ENCODE measurements around the gene TRAK1.

TRAK1 gene

GRCh38 chr3:42216302-42216701 is 125.1 kb downstream of the TRAK1 start:
- no peak for DNase-seq

- DNase-seq, result no peak
Observed at GRCh38 chr3:42216931-42217333, 125.8 kb downstream of the TRAK1 start.

GRCh38 chr3:42220436-42221121 is 129.4 kb downstream of the TRAK1 start:
- no peak for DNase-seq

DNA sequence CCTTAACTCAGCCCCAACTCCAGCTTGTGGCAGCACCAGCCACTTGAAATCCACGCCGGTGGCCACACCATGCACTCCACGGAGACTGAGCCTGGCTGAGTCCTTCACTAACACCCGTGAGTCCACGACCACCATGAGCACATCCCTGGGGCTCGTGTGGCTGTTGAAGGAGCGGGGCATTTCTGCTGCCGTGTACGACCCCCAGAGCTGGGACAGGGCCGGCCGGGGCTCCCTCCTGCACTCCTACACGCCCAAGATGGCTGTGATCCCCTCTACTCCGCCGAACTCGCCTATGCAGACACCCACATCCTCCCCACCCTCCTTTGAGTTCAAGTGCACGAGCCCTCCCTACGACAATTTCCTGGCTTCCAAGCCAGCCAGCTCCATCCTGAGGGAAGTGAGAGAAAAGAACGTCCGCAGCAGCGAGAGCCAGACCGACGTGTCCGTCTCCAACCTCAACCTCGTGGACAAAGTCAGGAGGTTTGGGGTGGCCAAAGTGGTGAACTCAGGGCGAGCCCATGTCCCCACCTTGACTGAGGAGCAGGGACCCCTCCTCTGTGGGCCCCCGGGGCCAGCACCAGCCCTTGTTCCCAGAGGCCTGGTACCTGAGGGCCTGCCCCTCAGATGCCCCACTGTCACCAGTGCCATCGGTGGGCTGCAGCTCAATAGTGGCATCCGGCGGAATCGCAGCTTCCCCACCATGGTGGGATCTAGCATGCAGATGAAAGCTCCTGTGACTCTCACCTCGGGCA is 132.0 kb downstream of the TRAK1 start:
- no peak for DNase-seq

DNA sequence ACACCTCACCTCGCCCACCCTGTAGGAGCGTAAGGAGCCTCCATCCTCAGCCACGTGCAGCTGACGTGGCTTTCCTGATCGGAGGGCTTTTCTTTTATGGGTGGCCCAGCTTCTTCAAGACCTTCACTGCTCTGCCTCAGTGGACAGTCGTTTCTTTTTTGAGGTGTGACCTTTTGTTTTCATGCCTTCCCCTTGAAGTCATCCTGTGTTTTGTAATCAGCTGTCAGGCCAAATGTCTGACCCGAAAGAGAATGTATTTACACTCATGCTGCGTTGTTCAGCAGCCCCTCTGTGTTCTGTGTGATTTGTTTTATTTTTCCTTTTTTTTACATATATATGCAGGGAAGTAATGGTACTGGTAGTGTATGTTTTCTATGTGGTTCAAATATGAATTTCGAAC is 133.0 kb downstream of the TRAK1 start:
- DNase-seq, result no peak

DNA sequence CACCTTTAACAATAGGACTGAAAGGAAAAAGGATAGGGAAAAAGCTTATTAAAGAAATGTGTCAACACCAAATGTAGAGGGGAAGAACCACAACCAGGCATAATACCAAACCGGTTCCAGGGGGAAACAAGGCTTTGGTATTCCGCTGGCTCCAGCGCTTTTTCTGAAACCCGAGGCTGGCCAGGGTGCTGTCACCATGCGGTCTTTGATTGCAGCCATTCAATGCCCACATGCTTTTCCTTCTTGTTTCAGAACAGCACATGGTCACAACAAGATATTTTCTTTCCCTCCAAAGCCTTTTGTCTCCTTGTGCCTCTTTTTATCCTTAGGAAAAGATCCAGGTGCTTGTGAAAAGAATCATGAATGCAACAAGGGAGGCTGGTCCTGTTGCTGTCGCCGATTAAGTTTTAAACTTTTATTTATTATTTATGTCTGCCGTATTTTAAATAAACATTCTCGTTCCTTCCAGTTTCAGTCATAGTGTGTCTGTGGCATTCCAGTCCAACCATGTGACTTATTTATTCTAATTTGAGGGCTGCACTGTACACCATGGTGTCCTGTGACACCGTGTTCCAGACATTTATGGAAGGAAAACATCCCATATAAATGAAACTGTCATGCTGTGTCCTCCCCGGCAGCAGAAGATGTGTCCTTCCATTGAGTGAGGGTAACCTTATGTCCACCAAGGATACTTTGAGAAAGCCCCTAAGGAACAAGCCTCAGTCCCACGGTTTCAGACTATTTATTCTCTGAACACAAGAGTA is 133.7 kb downstream of the TRAK1 start:
- no peak for DNase-seq

DNA sequence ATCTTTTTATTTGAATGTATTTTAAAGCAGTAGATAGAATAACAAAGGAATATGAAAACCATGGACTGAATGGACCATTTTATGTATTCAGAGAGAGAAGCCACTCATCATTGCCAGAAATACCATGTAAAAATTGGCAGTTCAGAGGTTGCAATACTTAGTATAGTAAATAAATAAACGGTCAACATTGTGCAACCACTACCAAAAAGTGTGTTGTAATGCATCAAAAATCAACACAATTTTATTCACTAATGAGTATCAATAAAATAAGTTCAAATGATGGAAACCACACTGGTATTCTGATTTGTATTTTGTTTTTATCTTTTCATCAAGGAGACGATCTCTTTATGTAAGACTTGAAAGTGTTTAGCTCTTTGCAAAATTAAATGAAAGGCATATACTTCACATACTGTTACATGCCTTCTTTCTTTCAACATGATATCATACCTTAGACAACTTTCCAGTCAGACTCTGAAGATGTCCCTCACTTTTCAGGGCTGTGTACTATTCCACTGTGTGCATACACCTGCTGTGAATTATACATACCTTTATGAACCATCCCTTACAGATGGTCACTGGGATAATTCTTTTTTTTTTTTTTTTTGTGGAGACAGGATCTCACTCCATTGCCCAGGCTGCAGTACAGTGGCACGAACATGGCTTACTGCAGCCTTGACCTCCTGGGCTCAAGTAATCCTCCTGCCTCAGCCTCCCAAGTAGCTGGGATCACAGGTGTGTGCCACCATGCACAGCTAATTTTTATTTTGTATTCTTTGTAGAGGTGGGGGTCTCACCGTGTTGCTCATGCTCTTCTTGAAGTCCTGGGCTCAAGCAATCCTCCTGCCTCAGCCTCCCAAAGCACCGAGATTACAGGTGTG is 134.6 kb downstream of the TRAK1 start:
- no peak for DNase-seq

- no peak for DNase-seq
Observed at GRCh38 chr3:42226470-42227425, 135.6 kb downstream of the TRAK1 start.

DNA sequence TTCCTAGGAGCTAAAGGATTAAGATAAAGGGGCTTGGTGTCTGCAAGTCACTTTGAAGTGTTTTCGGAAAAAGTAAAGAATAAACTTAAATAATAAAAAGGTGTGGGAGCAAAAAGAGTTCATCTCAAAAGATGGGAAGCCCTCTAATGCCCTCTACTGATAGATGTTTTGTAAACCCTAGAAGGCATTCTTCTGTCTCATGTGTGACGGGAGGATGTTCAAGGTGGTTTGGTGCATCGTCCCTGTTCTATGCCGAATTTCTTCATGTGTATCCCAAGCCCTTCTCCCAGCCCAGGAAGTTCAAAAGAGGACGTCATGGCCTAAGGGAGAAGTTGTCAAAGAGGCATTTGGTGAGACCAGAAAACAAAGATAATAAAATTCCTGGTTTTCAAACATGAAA is 137.6 kb downstream of the TRAK1 start:
- DNase-seq, result peak; percentile 14 to 16

GRCh38 chr3:42229266-42229941 is 138.2 kb downstream of the TRAK1 start:
- no peak for DNase-seq

DNA sequence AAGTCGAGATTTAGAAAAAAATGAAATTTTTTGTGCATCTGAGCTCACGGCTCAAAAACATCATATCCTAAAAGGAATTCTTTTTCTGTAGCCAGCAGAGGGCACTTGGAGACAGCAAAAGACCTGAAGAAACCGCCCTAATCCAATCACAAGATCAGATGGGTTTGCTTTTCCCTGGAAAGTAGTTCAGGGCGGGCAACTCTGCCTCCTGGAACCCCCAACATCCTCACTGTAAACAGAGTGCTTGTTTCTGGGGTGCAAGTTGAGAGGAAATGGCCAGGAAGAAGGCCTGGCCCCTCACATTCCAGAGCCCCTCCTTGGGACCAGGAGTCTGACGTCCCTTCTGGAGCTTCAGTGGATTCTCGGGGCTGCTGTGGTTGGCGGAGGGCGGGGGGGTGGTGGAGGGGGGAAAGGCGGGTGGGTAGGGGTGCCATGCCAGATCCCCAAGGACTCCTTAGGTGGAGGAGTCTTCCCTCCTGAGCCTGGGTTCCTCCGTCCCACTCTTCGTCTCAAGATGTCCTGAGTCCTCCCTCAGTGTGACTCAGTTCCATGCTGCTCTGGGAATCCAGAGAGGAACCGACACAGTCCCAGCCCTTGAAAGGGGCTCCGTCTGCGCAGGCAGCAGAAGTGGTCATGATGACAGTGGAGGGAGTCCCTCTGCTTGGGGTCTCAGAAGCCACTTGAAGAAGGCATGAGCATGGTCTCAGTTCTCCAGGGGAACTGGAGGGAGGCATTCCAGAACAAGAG is 139.0 kb downstream of the TRAK1 start:
- peak; percentile 31 to 37 for DNase-seq

DNA sequence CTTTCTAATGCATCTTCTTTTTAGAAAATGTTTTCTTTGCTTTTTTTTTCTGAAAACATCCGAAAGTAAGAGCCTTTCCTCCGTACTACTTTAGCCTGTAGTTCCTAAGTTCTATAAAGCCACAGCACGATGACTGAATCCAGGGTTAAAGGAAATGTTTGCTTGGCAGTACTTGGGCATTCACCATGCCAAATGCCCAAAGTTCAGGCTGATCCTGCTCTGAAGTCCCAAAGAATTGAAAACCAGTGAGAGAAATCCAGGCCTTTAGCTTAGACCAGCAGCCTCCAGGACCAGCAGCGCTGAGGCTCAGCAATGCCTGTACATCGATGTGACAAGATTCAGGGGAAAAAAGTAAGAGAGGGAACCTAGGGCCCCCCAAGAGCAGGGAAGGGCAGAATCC is 139.7 kb downstream of the TRAK1 start:
- DNase-seq, result no peak

- DNase-seq, result no peak
Observed at GRCh38 chr3:42235532-42235931, 144.4 kb downstream of the TRAK1 start.

GRCh38 chr3:42236611-42237010 is 145.5 kb downstream of the TRAK1 start:
- DNase-seq, result no peak

DNA sequence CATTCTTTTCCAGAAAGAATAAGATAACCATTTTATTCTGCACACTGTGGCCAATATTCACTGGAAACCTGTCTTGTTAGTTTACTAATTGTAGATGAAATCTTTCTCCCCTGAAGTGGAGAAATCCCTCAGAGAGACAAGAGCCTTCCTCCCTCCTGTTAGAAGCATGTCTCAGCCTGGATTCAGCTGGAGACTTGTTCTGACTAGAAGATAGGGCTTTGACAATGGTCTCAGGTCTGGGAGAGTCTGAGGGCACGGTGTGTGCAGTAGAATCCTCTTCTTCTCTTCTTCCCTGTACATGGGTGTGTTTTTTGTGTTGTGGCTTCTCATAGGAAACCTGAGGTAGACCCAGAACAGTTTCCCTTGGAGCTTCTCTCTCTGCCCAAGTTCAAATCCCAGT is 154.9 kb downstream of the TRAK1 start:
- DNase-seq, result no peak

DNA sequence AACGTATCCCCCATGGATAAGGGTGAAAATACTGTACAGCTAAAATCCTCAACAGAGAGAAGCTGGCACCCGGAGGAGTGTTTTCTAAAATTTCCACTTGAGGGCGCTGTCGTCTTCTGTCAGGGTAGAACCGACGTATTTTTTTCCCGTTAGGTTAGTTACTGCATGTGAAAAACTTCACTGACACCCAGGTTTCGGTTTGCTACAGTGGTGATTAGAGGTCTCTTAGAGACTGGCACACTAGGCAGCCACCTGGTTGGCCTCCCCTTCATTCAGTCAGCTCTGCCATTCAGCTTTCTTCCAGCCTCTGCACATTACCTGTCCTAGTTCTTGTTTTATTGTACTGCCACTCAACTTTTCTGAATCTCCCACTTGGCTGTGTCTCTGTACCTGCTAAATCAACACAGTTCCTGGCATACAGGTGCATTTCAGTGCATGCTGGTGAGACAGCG is 156.4 kb downstream of the TRAK1 start:
- DNase-seq, result peak; percentile 74 to 82

DNA sequence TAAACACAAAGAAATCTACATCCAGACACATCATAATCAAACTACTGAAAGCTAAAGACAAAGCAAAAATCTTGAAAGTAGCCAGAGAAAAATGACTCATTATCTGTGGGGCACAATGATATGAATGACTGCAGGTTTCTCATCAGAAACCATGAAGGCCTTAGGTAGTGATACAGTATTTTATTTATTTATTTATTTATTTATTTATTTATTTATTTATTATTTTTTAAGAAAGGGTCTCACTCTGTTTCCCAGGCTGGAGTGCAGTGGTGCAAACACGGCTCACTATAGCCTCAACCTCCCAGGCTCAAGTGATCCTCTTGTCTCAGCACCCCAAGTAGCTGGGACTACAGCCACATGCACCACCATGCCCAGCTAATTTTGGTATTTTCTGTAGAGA is 159.6 kb downstream of the TRAK1 start:
- no peak for DNase-seq

- no peak for DNase-seq
Observed at GRCh38 chr3:42254566-42254965, 163.4 kb downstream of the TRAK1 start.

DNA sequence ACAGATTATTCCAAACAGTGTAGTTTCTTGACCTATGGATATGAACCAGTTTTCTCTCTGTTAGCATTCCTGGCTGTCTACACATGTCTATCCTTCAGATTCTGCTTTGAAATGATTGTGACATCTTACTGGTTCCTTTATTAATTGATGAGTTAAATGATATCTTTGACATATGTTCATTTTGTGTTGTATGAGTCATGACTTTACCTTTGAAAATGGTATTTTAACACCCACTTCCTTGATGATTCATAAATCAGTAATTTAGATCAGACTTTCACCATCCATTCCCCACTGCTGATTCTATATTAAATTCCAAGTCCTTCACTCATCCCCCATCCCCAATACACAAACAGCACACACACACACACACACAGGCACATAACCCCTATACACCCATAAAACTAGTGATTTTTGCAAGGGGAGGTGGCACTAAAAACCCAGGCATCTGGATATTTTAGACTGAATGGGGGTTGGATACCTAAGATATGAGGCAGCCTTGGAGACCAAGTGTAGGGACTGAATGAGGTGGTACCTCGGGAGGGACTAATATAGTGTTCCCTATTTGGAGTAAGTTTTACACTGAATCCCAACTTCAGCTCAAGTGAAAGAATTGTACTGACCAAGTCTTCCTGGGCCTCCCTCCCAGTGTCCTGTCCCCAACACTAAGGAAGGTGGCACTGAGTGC is 165.1 kb downstream of the TRAK1 start:
- DNase-seq, result no peak

DNA sequence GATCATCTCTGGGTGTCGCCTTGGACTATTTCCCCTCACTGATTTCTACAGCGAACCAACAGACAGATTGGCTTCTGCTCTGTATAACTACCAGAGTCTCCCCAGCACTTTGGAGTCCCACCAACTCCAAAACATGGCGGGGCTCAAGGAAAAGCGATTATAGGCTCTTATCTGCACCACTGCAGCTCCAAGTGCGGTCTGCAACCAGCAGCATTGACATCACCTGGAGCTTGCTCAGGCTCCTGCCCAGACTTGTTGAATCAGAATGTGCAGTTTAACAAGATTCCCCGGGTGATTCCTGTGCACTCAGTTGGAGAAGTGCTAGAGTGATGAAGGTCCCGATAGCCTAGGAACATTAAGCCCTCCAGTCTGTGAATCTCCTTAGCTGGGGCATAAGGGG is 165.8 kb downstream of the TRAK1 start:
- no peak for DNase-seq
